ENCODE measurements around the gene SEC14L2.

- no peak for TF ChIP-seq CTCF (IDR thresholded peaks at IDR 0.05 in 4 of 5, conservative IDR thresholded peaks at IDR 0.05 in 1 of 5)
- TF ChIP-seq POLR2A (IDR thresholded peaks at IDR 0.05): no peak
Observed at GRCh38 chr22:30433227-30433626, 36.4 kb downstream of the SEC14L2 start.
